DND-41 (cell line): ENCODE results near the gene XAGE2.

ENCODE experiments used
- ATAC-seq: fragments of 200-7000 bp; cut with Tn5 transposase; 3 replicates; pipeline ENCODE4 v1.9.1; 2021; ENCODE audit warnings: low read depth; ENCODE audit not compliant: insufficient read depth
- DNase-seq: peaks from one replicate; pipeline ENCODE4 v3.0.0-alpha.2; 2020
- H2AFZ ChIP-seq: 2 replicates; pipeline ENCODE4 v1.6.0; 2012; ENCODE audit warnings: low read depth, low read length
- H3K27ac ChIP-seq: 2 replicates; pipeline ENCODE4 v1.5.1; 2012; ENCODE audit warnings: low read length, inconsistent platforms
- H3K27me3 ChIP-seq: fragments of 200-600 bp; sonication (generic); 2 replicates; pipeline ENCODE4 v1.6.0; 2012; ENCODE audit warnings: low read length, mild to moderate bottlenecking, inconsistent platforms; ENCODE audit not compliant: insufficient read depth, poor library complexity
- H3K36me3 ChIP-seq: 2 replicates; pipeline ENCODE4 v1.5.1; 2012; ENCODE audit warnings: low read length, inconsistent platforms; ENCODE audit not compliant: insufficient read depth
- H3K4me1 ChIP-seq: 2 replicates; pipeline ENCODE4 v1.5.1; 2012; ENCODE audit warnings: mild to moderate bottlenecking, low read length; ENCODE audit not compliant: insufficient read depth
- H3K4me2 ChIP-seq: 2 replicates; pipeline ENCODE4 v1.6.0; 2012; ENCODE audit warnings: mild to moderate bottlenecking, moderate library complexity, low read length, inconsistent platforms; ENCODE audit not compliant: insufficient read depth
- H3K4me3 ChIP-seq, 2 experiments: fragments of 200-600 bp in 1 of 2; shearing (Covaris generic) in 1 of 2; 2 replicates each; pipeline ENCODE4 v1.5.1; 2012 to 2016; ENCODE audit warnings: inconsistent platforms in 2 of 2, low read length in 2 of 2, mild to moderate bottlenecking in 2 of 2, low read depth in 1 of 2, moderate library complexity in 1 of 2
- H3K79me2 ChIP-seq: 2 replicates; pipeline ENCODE4 v1.6.0; 2012; ENCODE audit warnings: low read length, inconsistent platforms; ENCODE audit not compliant: insufficient read depth
- H3K9ac ChIP-seq: 2 replicates; pipeline ENCODE4 v1.6.0; 2012; ENCODE audit warnings: low read depth, mild to moderate bottlenecking, inconsistent platforms, low read length, moderate library complexity
- H3K9me3 ChIP-seq: 2 replicates; pipeline ENCODE4 v1.5.1; 2012; ENCODE audit warnings: low read length, moderate library complexity, mild to moderate bottlenecking, inconsistent platforms; ENCODE audit not compliant: insufficient read depth, severe bottlenecking
- H4K20me1 ChIP-seq: 2 replicates; pipeline ENCODE4 v1.6.0; 2012; ENCODE audit warnings: low read length; ENCODE audit not compliant: insufficient read depth
- EZH2 ChIP-seq: IDR thresholded peaks from 3 replicates; pipeline ENCODE4 v1.6.1; 2012; ENCODE audit warnings: borderline replicate concordance, low read depth, mild to moderate bottlenecking, moderate library complexity, low read length, inconsistent platforms; ENCODE audit not compliant: severe bottlenecking
- TF ChIP-seq, protein P1 (sequence below): IDR thresholded peaks from 2 replicates; pipeline ENCODE4 v1.5.1; 2012; ENCODE audit warnings: borderline replicate concordance, low read length, moderate library complexity, mild to moderate bottlenecking; ENCODE audit not compliant: poor library complexity, severe bottlenecking; ENCODE audit errors: extremely low read depth

Gene XAGE2

DNA sequence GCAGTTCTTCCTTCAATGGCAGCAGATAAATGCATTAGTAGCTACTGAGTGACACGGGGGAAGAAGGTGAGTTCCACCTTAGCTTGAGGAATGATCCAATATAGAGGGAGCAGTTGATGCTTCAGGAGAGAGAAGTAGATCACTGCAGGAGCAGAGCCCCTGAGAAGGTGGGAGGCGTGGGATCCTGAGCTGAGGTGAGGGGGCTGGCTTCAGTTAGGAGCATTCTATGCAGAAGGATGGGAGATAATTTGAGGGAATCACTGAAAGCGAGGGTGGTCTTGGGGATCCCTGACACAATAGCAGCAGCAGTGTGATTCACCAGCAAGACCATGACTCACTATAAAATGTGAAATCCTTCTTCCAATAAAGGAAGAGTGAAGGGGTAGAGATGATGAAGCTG is 48.0 kb downstream of the XAGE2 start:
- H3K27ac ChIP-seq, result no peak overlapping the region
- H2AFZ ChIP-seq, result no peak overlapping the region
- no peak overlapping the region for H3K4me2 ChIP-seq
- DNase-seq, result no peak
- H4K20me1 ChIP-seq, result no peaks in the 10 kb centered on the region
- TF ChIP-seq EZH2, result no peak
- no peak for ATAC-seq
- no peaks in the 10 kb centered on the region for H3K9me3 ChIP-seq
- H3K4me1 ChIP-seq, result no peaks in the 10 kb centered on the region
- H3K36me3 ChIP-seq, result no peaks in the 10 kb centered on the region
- H3K9ac ChIP-seq, result no peak overlapping the region
- no peaks in the 10 kb centered on the region for H3K27me3 ChIP-seq
- H3K4me3 ChIP-seq, result no peak overlapping the region
- no peaks in the 10 kb centered on the region for H3K79me2 ChIP-seq

DNA sequence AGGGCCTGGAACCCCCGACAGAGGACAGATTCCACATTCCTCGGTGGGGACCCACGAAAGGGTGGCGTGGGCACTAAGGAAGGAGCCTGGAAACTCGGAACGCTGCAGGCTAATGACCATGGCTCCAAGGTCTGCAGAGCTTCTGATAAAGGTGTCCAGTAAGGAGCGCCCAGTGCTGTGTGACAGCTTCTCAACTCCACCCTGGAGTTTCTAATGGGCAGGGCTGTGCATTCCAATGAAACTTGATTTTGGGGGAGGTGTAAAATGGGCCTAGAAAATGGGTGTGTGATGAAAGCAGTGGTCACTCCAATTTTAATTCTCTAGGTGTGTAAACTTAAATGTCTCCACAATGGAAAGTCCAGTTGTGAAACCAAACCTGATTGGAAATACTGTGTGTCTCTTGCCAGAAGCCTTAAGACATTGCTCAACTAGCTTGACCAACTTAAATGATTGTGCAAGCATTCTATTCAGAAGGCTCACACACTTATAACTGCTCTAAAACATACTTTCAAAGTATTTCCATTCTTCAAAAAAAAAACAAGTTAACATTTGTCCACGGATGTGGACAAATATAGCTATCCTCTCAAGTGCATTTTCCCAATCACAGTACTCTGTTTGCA is 52.1 kb downstream of the XAGE2 start:
- DNase-seq (no peak), ATAC-seq (no peak)
- H3K79me2 ChIP-seq, result no peaks in the 10 kb centered on the region
- H3K27ac ChIP-seq, result no peak overlapping the region
- no peak for TF ChIP-seq EZH2
- TF ChIP-seq, protein P1, sequence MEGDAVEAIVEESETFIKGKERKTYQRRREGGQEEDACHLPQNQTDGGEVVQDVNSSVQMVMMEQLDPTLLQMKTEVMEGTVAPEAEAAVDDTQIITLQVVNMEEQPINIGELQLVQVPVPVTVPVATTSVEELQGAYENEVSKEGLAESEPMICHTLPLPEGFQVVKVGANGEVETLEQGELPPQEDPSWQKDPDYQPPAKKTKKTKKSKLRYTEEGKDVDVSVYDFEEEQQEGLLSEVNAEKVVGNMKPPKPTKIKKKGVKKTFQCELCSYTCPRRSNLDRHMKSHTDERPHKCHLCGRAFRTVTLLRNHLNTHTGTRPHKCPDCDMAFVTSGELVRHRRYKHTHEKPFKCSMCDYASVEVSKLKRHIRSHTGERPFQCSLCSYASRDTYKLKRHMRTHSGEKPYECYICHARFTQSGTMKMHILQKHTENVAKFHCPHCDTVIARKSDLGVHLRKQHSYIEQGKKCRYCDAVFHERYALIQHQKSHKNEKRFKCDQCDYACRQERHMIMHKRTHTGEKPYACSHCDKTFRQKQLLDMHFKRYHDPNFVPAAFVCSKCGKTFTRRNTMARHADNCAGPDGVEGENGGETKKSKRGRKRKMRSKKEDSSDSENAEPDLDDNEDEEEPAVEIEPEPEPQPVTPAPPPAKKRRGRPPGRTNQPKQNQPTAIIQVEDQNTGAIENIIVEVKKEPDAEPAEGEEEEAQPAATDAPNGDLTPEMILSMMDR, result no peak
- no peaks in the 10 kb centered on the region for H3K4me1 ChIP-seq
- H3K4me3 ChIP-seq, result no peak overlapping the region
- no peaks in the 10 kb centered on the region for H3K36me3 ChIP-seq
- no peak overlapping the region for H3K9ac ChIP-seq
- H4K20me1 ChIP-seq, result no peaks in the 10 kb centered on the region
- no peaks in the 10 kb centered on the region for H3K27me3 ChIP-seq
- no peak overlapping the region for H2AFZ ChIP-seq
- H3K9me3 ChIP-seq, result no peaks in the 10 kb centered on the region
- no peak overlapping the region for H3K4me2 ChIP-seq

DNA sequence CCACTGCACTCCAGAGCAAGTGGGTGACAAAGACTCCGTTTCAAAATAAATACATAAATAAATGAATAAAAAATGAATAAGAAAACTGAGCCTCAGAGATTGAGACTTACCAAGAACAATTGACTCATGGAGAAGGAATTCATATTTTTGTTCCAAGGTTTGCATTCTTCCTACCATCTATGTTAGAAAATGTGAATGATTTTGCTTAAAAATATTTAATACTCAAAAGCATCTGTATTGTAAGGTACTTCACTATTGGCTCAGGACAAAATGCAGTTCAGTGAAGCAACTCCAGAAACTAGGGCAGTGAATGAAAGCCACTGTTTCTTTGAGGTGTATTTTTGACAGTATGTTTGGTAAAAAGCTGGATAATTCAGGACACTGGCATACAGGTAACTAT is 54.1 kb downstream of the XAGE2 start:
- H3K27me3 ChIP-seq, result no peaks in the 10 kb centered on the region
- no peaks in the 10 kb centered on the region for H3K36me3 ChIP-seq
- H3K79me2 ChIP-seq, result no peaks in the 10 kb centered on the region
- H2AFZ ChIP-seq, result no peak overlapping the region
- ATAC-seq (no peak), DNase-seq (no peak)
- H3K4me3 ChIP-seq, result no peak overlapping the region
- H3K9ac ChIP-seq, result no peak overlapping the region
- TF ChIP-seq, protein P1, result no peak
- no peak for TF ChIP-seq EZH2
- no peaks in the 10 kb centered on the region for H3K9me3 ChIP-seq
- H4K20me1 ChIP-seq, result no peaks in the 10 kb centered on the region
- H3K4me1 ChIP-seq, result no peaks in the 10 kb centered on the region
- no peak overlapping the region for H3K27ac ChIP-seq
- no peak overlapping the region for H3K4me2 ChIP-seq

DNA sequence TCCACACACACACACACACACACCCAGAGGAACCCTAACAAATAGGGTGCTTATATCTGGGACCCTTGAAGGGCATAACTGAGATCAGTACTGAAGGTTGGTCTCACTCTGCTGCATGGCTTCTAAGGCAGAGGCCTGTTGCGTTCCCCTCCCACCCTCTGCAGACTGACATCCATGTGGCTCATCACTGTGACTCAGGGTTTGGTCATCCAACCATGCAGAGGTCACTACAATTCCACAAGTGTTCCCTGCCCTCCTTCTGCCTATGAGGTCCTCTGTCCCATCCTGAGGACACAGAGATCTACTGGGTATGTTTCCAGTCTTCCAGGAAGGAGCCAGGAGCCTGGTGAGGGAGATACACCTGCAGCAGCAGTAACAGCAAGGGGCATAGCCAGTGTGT is 55.8 kb downstream of the XAGE2 start:
- Histone ChIP-seq H3K79me2 (no peaks in the 10 kb centered on the region), H3K4me2 (no peak overlapping the region), H3K27me3 (no peaks in the 10 kb centered on the region), H4K20me1 (no peaks in the 10 kb centered on the region), H2AFZ (no peak overlapping the region), H3K27ac (no peak overlapping the region), H3K9me3 (no peaks in the 10 kb centered on the region), H3K9ac (no peak overlapping the region), H3K36me3 (no peaks in the 10 kb centered on the region), H3K4me3 (no peak overlapping the region), H3K4me1 (no peaks in the 10 kb centered on the region)
- DNase-seq (no peak), ATAC-seq (no peak)
- TF ChIP-seq EZH2, result no peak
- TF ChIP-seq, protein P1, result no peak
